Measurements from ENCODE around the gene FMO1. TPM values are rescaled to one million over a fixed set of nuclear protein-coding genes. Genes with fewer than 3 reads are reported as not detected.
A peak's percentile ranks its signal among the peaks of the same experiment; 100 is the strongest.

The FMO1 gene
- total RNA-seq, 1 experiment from 2014 or later = not detected

GRCh38 chr1:171265686-171266085 lies 17.4 kb downstream of the FMO1 start:
- peaks cover 67% of the 10 kb centered on the region for H3K27me3 ChIP-seq (ENCODE audit: low read length)
- no peaks in the 10 kb centered on the region for H3K36me3 ChIP-seq (ENCODE audit: low read depth, low read length)
- H3K9ac ChIP-seq (ENCODE audit: low read length) = no peak overlapping the region
- H3K4me2 ChIP-seq (ENCODE audit: low read length) = no peak overlapping the region
- ChIA-PET POLR2A (ENCODE audit: unreplicated experiment) (no interaction called here), CTCF (no interaction called here)
- ATAC-seq (no peak), DNase-seq (no peak)
- BruUV-seq (replicated peaks) = no TSS peak
- no peak overlapping the region for H2AFZ ChIP-seq (ENCODE audit: low read length)
- TF ChIP-seq CTCF (conservative IDR thresholded peaks at IDR 0.05; ENCODE audit: low read depth, low read length) = no peak
- no peak for TF ChIP-seq EZH2 (IDR thresholded peaks at IDR 0.05; ENCODE audit: low read length, unreplicated experiment)
- no peak for TF ChIP-seq EZH2phosphoT487 (IDR thresholded peaks at IDR 0.05; ENCODE audit: borderline replicate concordance, low read length)
- no peak overlapping the region for H3K4me3 ChIP-seq (ENCODE audit: low read length)
- no peaks in the 10 kb centered on the region for H3K4me1 ChIP-seq (ENCODE audit: insufficient read depth, low read length)
- H3F3A ChIP-seq (ENCODE audit: low read length, unreplicated experiment) = no peaks in the 10 kb centered on the region
- no peaks in the 10 kb centered on the region for H3K79me2 ChIP-seq (ENCODE audit: low read length)
- no peaks in the 10 kb centered on the region for H3K9me3 ChIP-seq (ENCODE audit: low read length)
- H3K27ac ChIP-seq (ENCODE audit: low read length) = no peak overlapping the region
- no peaks in the 10 kb centered on the region for H4K20me1 ChIP-seq (ENCODE audit: low read length)
- no peaks in the 10 kb centered on the region for H3K9me2 ChIP-seq (replicated peaks; ENCODE audit: low read length)
- intact Hi-C loops (cut with micrococcal nuclease) = no loop called here

GRCh38 chr1:171266930-171267329 lies 18.6 kb downstream of the FMO1 start:
- H3K9me2 ChIP-seq (replicated peaks; ENCODE audit: low read length) = no peaks in the 10 kb centered on the region
- TF ChIP-seq EZH2 (IDR thresholded peaks at IDR 0.05; ENCODE audit: low read length, unreplicated experiment) (no peak), CTCF (conservative IDR thresholded peaks at IDR 0.05; ENCODE audit: low read depth, low read length) (peak; percentile 32; the same call in 1 of the 2 replicates), EZH2phosphoT487 (IDR thresholded peaks at IDR 0.05; ENCODE audit: borderline replicate concordance, low read length) (no peak)
- no peaks in the 10 kb centered on the region for H3F3A ChIP-seq (ENCODE audit: low read length, unreplicated experiment)
- H3K9me3 ChIP-seq (ENCODE audit: low read length) = no peaks in the 10 kb centered on the region
- peaks cover 66% of the 10 kb centered on the region for H3K27me3 ChIP-seq (ENCODE audit: low read length)
- H3K9ac ChIP-seq (ENCODE audit: low read length) = no peak overlapping the region
- no peak overlapping the region for H2AFZ ChIP-seq (ENCODE audit: low read length)
- H3K36me3 ChIP-seq (ENCODE audit: low read depth, low read length) = no peaks in the 10 kb centered on the region
- DNase-seq = no peak
- H3K4me1 ChIP-seq (ENCODE audit: insufficient read depth, low read length) = no peaks in the 10 kb centered on the region
- CTCF ChIA-PET = no interaction called here
- H3K4me2 ChIP-seq (ENCODE audit: low read length) = no peak overlapping the region
- H3K27ac ChIP-seq (ENCODE audit: low read length) = no peak overlapping the region
- no peak overlapping the region for H3K4me3 ChIP-seq (ENCODE audit: low read length)
- intact Hi-C loops (cut with micrococcal nuclease) = no loop called here
- H3K79me2 ChIP-seq (ENCODE audit: low read length) = no peaks in the 10 kb centered on the region
- POLR2A ChIA-PET (ENCODE audit: unreplicated experiment) = no interaction called here
- BruUV-seq (replicated peaks) = no TSS peak
- no peaks in the 10 kb centered on the region for H4K20me1 ChIP-seq (ENCODE audit: low read length)
- no peak for ATAC-seq

GRCh38 chr1:171267391-171267790 lies 19.1 kb downstream of the FMO1 start:
- no TSS peak for BruUV-seq (replicated peaks)
- H3F3A ChIP-seq (ENCODE audit: low read length, unreplicated experiment) = no peaks in the 10 kb centered on the region
- no peak for DNase-seq

More at GRCh38 chr1:171267391-171267790, 19.1 kb downstream of the FMO1 start:
- ATAC-seq = no peak
- H3K27ac ChIP-seq (ENCODE audit: low read length) = no peak overlapping the region
- no peak overlapping the region for H3K4me3 ChIP-seq (ENCODE audit: low read length)
- ChIA-PET CTCF (no interaction called here), POLR2A (ENCODE audit: unreplicated experiment) (no interaction called here)
- H3K79me2 ChIP-seq (ENCODE audit: low read length) = no peaks in the 10 kb centered on the region
- no peaks in the 10 kb centered on the region for H3K9me3 ChIP-seq (ENCODE audit: low read length)
- no peak for TF ChIP-seq EZH2 (IDR thresholded peaks at IDR 0.05; ENCODE audit: low read length, unreplicated experiment)
- no peak for TF ChIP-seq EZH2phosphoT487 (IDR thresholded peaks at IDR 0.05; ENCODE audit: borderline replicate concordance, low read length)
- TF ChIP-seq CTCF (conservative IDR thresholded peaks at IDR 0.05; ENCODE audit: low read depth, low read length) = no peak
- no peaks in the 10 kb centered on the region for H3K9me2 ChIP-seq (replicated peaks; ENCODE audit: low read length)
- no peaks in the 10 kb centered on the region for H4K20me1 ChIP-seq (ENCODE audit: low read length)
- no peak overlapping the region for H3K4me2 ChIP-seq (ENCODE audit: low read length)
- H2AFZ ChIP-seq (ENCODE audit: low read length) = no peak overlapping the region
- H3K27me3 ChIP-seq (ENCODE audit: low read length) = peaks cover 62% of the 10 kb centered on the region
- H3K36me3 ChIP-seq (ENCODE audit: low read depth, low read length) = no peaks in the 10 kb centered on the region
- intact Hi-C loops (cut with micrococcal nuclease) = no loop called here
- H3K9ac ChIP-seq (ENCODE audit: low read length) = no peak overlapping the region
- H3K4me1 ChIP-seq (ENCODE audit: insufficient read depth, low read length) = no peaks in the 10 kb centered on the region
